Lung (tissue), 12 donors: ENCODE measurements around the gene THUMPD1. TPM values are rescaled to one million over a fixed set of nuclear protein-coding genes. Genes with fewer than 3 reads are reported as not detected.

Experiments
- ATAC-seq: fragments of 200-7000 bp; cut with Tn5 transposase; one replicate; pipeline ENCODE4 v1.9.1; 2020; ENCODE audit warnings: moderate number of reproducible peaks; ENCODE audit not compliant: insufficient read depth, low FRiP score
- DNase-seq, 3 donors: peaks; one replicate each; pipeline ENCODE4 v3.0.0-alpha.2; 2013 to 2017
- H3K27ac ChIP-seq, 2 donors: one replicate each; pipeline ENCODE4 v1.5.1; 2013; ENCODE audit warnings: mild to moderate bottlenecking in 2 of 2, moderate library complexity in 2 of 2, control low read depth in 1 of 2, inconsistent platforms in 1 of 2, low read depth in 1 of 2, low read length in 1 of 2
- H3K27me3 ChIP-seq, 3 donors: one replicate each; pipeline ENCODE4 v1.5.1; 2013; ENCODE audit warnings: low read length in 2 of 3; ENCODE audit not compliant: control insufficient read depth in 3 of 3, insufficient read depth in 3 of 3
- H3K36me3 ChIP-seq, 4 donors: one replicate each; pipeline ENCODE4 v1.5.1; 2013; ENCODE audit warnings: low read length in 4 of 4, mild to moderate bottlenecking in 1 of 4, moderate library complexity in 1 of 4; ENCODE audit not compliant: control insufficient read depth in 4 of 4, insufficient read depth in 4 of 4
- H3K4me1 ChIP-seq, 5 donors: one replicate each; pipeline ENCODE4 v1.5.1; 2013; ENCODE audit warnings: low read length in 5 of 5, mild to moderate bottlenecking in 2 of 5, moderate library complexity in 1 of 5; ENCODE audit not compliant: control insufficient read depth in 5 of 5, insufficient read depth in 5 of 5
- H3K4me3 ChIP-seq: one replicate; pipeline ENCODE4 v1.5.1; 2013; ENCODE audit warnings: mild to moderate bottlenecking, control low read depth, moderate library complexity
- H3K9ac ChIP-seq, 2 donors: one replicate each; pipeline ENCODE4 v1.5.1; 2013; ENCODE audit warnings: low read length in 2 of 2, control low read depth in 1 of 2; ENCODE audit not compliant: insufficient read depth in 1 of 2
- H3K9me3 ChIP-seq, 4 donors: one replicate each; pipeline ENCODE4 v1.5.1; 2013; ENCODE audit warnings: low read length in 3 of 4, mild to moderate bottlenecking in 1 of 4, moderate library complexity in 1 of 4; ENCODE audit not compliant: control insufficient read depth in 4 of 4, insufficient read depth in 3 of 4
- WGBS, 2 donors: extraction: QIAGEN DNeasy Blood & Tissue Kit; methylation state at CpG; one replicate each; pipeline ENCODE4 v1.1.7; 2013; 5-methylcytosine and 5-hydroxymethylcytosine counted together
- polyA plus RNA-seq, 2 donors: library from polyadenylated mRNA; stranded (reverse); fragments of 200-250 nt; gene quantifications; one replicate each; pipeline ENCODE4 v1.2.1, GENCODE V29; 2013
- total RNA-seq, 2 donors: library from RNA; depleted of rRNA in 1 of 2; stranded (reverse); fragments of >200 nt in 1 of 2; gene quantifications; one replicate each; pipeline ENCODE4 v1.2.1, GENCODE V29; 2014 to 2021
- TF ChIP-seq, protein P1 (sequence below): IDR thresholded peaks from 2 replicates; pipeline ENCODE4 v1.5.1; 2012; ENCODE audit warnings: mild to moderate bottlenecking; ENCODE audit errors: control extremely low read depth, extremely low read depth
- donor health status: control.
- donor health status: control.
- donor health status: Bipolar disorder and iron deficiency.
- donor health status: healthy.
- donor health status: DM: yes; HTN: yes; CAD: no.

Gene THUMPD1
- total and polyA plus RNA-seq, 4 donors: 16.2 to 64.1 (median 26.4) TPM

DNA sequence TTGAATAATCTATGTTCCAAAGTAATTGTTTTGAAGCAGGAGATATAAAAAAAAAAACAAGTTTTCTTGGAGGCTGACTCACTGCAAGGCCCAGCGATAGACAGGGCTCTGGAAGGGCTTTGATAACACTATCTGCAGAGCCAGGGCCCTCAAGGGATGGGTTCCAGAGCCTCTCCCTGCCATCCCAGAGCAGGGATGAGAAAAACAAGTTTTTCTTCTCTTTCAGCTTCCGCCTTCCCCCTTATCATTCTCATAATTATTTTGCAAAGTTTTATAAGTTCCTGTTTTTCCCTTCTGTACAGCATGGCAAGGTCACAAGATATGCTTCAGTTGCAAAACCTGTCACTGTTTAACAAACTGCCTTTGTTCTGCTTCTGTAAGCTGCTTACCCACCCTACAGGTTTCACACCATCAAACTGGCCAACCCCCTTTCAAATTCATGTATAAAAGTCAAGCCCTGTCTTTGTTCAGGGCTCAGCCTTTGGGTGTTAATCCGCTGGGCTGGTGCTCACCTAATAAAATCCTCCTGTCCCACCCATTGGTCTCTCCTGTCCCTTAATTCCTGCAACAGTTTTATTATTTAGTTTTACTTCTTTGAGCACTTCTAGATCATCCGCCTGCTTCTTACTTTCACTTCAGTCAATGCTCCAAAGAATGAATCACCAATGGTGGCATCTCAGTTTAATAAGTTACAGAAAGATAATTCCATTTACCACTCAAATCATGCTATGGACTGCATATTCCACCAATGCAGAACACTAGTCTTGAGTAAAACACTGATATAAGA lies 5.6 kb upstream of the THUMPD1 start:
- Histone ChIP-seq H3K9me3 (peaks cover 0 to 2% (median 0%) of the 10 kb centered on the region in 4 donors), H3K4me1 (no peaks in the 10 kb centered on the region), H3K27ac (no peak overlapping the region), H3K36me3 (no peaks in the 10 kb centered on the region), H3K4me3 (no peak overlapping the region), H3K9ac (no peak overlapping the region), H3K27me3 (no peaks in the 10 kb centered on the region)
- TF ChIP-seq, protein P1, sequence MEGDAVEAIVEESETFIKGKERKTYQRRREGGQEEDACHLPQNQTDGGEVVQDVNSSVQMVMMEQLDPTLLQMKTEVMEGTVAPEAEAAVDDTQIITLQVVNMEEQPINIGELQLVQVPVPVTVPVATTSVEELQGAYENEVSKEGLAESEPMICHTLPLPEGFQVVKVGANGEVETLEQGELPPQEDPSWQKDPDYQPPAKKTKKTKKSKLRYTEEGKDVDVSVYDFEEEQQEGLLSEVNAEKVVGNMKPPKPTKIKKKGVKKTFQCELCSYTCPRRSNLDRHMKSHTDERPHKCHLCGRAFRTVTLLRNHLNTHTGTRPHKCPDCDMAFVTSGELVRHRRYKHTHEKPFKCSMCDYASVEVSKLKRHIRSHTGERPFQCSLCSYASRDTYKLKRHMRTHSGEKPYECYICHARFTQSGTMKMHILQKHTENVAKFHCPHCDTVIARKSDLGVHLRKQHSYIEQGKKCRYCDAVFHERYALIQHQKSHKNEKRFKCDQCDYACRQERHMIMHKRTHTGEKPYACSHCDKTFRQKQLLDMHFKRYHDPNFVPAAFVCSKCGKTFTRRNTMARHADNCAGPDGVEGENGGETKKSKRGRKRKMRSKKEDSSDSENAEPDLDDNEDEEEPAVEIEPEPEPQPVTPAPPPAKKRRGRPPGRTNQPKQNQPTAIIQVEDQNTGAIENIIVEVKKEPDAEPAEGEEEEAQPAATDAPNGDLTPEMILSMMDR: no peak
- no peak for DNase-seq
- WGBS, 2 donors: 59 to 80% methylated on average over 4 of the region's 4 CpGs
- ATAC-seq: no peak

- TF ChIP-seq, protein P1: no peak
- ATAC-seq: no peak
Observed at GRCh38 chr16:20746461-20746860, 4.8 kb upstream of the THUMPD1 start.

DNA sequence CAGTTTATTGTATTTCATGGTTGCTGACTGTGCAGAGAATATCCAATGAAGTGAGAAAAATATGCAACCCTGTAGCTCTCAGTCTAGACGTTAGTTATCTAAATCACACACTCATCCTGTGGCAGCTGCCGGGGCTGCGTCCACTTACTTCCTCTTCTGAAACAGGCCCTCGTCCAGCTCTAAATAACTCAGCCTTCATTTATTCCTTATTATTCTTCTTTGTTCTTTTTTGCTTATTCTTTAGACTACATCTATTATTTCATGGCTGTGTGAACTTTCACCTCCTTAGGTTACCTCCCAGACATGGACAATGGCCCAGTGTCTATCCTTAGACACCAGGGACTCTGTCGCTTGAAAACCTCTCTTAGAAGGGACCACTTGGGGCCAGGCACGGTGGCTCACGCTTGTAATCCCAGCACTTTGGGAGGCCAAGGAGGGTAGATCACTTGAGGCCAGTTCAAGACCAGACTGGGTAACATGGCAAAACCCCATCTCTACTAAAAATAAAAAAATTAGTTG lies 3.4 kb upstream of the THUMPD1 start:
- Histone ChIP-seq H3K27ac (no peak overlapping the region), H3K36me3 (peaks cover 0 to 1% (median 0%) of the 10 kb centered on the region in 4 donors), H3K27me3 (no peaks in the 10 kb centered on the region), H3K4me3 (no peak overlapping the region), H3K4me1 (peaks cover 0 to 8% (median 2%) of the 10 kb centered on the region in 5 donors), H3K9me3 (peaks cover 0 to 2% (median 0%) of the 10 kb centered on the region in 4 donors), H3K9ac (no peak overlapping the region)
- no peak for ATAC-seq
- TF ChIP-seq, protein P1: no peak
- WGBS, 2 donors: 29 to 33% methylated on average over 7 of the region's 7 CpGs
- peak in 1 of 3 donors; percentile 29 for DNase-seq

More at GRCh38 chr16:20746461-20746860, 4.8 kb upstream of the THUMPD1 start:
- Histone ChIP-seq H3K4me1 (no peaks in the 10 kb centered on the region), H3K4me3 (no peak overlapping the region), H3K27me3 (no peaks in the 10 kb centered on the region), H3K9ac (no peak overlapping the region), H3K27ac (no peak overlapping the region), H3K36me3 (no peaks in the 10 kb centered on the region), H3K9me3 (peaks cover 0 to 2% (median 0%) of the 10 kb centered on the region in 4 donors)
- WGBS, 2 donors: 98 to 100% methylated on average over 3 of the region's 3 CpGs
- DNase-seq: no peak
